ENCODE data around the gene OR8B8. TPM values are rescaled to one million over a fixed set of nuclear protein-coding genes. Genes with fewer than 3 reads are reported as not detected.

The OR8B8 gene, protein sequence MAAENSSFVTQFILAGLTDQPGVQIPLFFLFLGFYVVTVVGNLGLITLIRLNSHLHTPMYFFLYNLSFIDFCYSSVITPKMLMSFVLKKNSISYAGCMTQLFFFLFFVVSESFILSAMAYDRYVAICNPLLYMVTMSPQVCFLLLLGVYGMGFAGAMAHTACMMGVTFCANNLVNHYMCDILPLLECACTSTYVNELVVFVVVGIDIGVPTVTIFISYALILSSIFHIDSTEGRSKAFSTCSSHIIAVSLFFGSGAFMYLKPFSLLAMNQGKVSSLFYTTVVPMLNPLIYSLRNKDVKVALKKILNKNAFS
- total RNA-seq, result not detected

DNA sequence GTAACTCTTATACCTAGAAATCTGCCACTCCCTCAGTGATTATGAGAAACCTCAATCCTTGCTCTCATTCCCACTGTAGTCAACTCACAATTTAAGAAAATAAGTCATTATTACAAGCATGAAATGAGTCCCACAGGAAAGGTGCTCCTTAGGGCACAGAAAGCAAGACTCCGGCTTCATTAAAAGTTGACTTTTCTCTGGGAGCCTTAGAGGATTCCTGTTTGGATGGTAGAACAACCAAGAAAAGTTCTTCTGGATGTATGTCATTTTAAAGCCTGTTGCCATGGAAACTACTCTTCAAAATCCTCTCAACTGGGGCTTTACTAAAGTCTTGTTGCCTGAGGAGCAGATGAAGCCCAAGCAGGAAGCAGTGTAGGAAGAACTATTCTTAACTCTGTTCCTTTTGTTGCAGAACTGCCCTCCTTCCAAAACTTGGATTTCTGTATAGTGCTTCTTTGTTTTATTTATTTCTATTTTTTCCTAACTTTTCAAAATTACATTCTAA lies at the start of gene OR8B8:
Gene OR8B8, minus strand, starts transcription at position 51 of the 505 bp plus-strand sequence. CDS start 4,611 bp downstream, outside the sequence.
- TF ChIP-seq, protein P1, sequence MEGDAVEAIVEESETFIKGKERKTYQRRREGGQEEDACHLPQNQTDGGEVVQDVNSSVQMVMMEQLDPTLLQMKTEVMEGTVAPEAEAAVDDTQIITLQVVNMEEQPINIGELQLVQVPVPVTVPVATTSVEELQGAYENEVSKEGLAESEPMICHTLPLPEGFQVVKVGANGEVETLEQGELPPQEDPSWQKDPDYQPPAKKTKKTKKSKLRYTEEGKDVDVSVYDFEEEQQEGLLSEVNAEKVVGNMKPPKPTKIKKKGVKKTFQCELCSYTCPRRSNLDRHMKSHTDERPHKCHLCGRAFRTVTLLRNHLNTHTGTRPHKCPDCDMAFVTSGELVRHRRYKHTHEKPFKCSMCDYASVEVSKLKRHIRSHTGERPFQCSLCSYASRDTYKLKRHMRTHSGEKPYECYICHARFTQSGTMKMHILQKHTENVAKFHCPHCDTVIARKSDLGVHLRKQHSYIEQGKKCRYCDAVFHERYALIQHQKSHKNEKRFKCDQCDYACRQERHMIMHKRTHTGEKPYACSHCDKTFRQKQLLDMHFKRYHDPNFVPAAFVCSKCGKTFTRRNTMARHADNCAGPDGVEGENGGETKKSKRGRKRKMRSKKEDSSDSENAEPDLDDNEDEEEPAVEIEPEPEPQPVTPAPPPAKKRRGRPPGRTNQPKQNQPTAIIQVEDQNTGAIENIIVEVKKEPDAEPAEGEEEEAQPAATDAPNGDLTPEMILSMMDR (IDR thresholded peaks at IDR 0.05), result no peak

DNA sequence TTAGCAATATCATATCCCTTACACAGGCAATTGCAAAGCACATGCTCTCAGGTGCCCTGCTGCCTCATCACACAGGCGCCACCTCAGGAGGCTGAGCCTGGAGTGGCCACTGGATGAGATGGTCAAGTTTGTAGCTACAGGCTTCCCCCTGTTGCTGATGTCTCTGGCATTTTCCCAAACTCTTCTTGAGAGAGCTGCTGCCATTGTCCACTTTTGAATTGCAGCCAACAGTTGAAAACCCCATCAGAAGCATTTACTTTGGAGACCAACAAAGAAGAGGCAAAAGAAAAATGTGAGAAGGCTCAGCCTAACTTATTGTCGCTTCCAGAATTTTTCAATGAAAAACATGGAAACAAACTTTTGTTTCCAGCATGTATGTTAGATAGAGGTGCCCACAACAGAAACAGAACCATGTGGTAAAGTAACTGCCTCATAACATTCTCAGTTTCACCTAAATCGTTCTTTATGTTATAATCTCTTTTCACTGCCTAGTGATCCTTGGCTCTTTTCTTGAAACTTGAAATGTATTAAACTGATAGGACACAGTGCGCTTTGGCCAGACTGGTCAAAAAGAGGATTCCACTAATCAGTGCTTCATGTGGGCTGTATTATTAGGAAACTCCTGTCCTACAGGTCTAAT lies 47.6 kb upstream of the OR8B8 start:
- Histone ChIP-seq H3K9me3 (no peaks in the 10 kb centered on the region), H3K27me3 (no peaks in the 10 kb centered on the region), H3K4me1 (no peaks in the 10 kb centered on the region), H3K4me3 (no peak overlapping the region), H3K27ac (no peak overlapping the region), H3K36me3 (no peaks in the 10 kb centered on the region)
- intact Hi-C loops (cut with DNase I), result no loop called here
- TF ChIP-seq, protein P1 (IDR thresholded peaks at IDR 0.05), result no peak
- DNase-seq (ENCODE audit: low spot score in 2 of 2), result no peak

More for the DNA sequence above, at the start of gene OR8B8:
- H3K27me3 ChIP-seq, result no peaks in the 10 kb centered on the region
- no peaks in the 10 kb centered on the region for H3K9me3 ChIP-seq
- DNase-seq (ENCODE audit: low spot score in 2 of 2), result no peak
- intact Hi-C loops (cut with DNase I), result no loop called here
- H3K27ac ChIP-seq, result no peak within 1 kb of the TSS
- no peaks in the 10 kb centered on the region for H3K36me3 ChIP-seq
- H3K4me3 ChIP-seq, result no peak within 1 kb of the TSS
- H3K4me1 ChIP-seq, result no peaks in the 10 kb centered on the region

DNA sequence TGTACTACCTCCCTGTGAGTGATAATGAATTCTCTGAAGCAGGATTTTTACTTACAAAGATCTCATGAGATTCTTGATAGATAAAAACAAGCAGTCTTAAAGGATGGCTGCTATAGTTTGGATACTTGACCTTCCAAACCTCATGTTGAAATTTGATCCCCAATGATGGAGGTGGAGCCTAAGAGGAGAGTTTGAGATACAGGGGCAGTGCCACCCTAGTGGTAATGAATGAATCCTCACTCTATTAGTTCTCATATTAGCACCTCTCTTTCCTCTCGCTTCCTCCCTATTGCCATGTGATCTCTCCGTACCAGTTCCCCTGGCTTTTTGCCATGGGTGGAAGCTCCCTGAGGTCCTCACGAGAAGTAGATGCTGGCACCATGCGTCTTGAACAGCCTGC lies 37.9 kb upstream of the OR8B8 start:
- Histone ChIP-seq H3K9me3 (no peaks in the 10 kb centered on the region), H3K27ac (no peak overlapping the region), H3K36me3 (no peaks in the 10 kb centered on the region), H3K27me3 (no peaks in the 10 kb centered on the region), H3K4me3 (no peak overlapping the region), H3K4me1 (no peaks in the 10 kb centered on the region)
- TF ChIP-seq, protein P1 (IDR thresholded peaks at IDR 0.05), result no peak
- intact Hi-C loops (cut with DNase I), result no loop called here
- no peak for DNase-seq (ENCODE audit: low spot score in 2 of 2)

DNA sequence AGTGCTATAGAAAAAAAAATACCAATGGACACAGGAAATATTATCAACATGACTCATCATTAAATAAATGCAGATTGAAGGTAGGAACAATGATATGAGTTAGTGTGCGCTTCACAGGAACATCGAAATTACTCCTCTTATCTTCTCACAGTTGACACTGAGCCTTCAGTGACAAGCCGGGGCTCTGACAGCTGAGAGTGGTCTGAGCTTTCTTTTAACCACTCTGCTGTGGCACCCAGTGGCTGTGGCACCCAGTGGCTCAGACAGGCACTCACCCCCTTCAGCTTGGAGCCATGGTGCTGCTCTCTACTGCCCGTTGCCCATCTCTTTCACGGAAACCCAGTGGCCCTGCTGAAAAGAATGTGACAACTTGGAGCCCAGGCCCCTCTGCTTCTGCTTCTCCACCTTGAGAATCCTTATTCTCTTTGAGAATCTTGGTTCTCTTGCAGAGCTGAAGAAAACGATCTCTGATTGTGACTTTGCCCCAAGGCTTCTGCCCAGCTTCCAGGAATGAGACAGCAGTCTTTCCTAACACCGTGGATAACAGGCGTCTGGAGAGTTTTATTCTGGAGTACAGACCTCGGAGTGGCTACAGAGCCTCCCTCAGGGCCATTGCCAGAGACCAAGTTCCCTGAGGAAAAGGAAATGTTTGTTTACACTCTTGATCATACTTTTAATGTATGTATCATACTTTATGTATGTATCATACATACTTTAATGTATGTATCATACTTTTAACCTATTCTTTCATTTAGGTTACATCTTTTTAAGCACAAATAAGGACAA lies 37.1 kb upstream of the OR8B8 start:
- Histone ChIP-seq H3K9me3 (no peaks in the 10 kb centered on the region), H3K4me3 (no peak overlapping the region), H3K36me3 (no peaks in the 10 kb centered on the region), H3K27ac (no peak overlapping the region), H3K27me3 (no peaks in the 10 kb centered on the region), H3K4me1 (no peaks in the 10 kb centered on the region)
- TF ChIP-seq, protein P1 (IDR thresholded peaks at IDR 0.05), result no peak
- intact Hi-C loops (cut with DNase I), result no loop called here
- DNase-seq (ENCODE audit: low spot score in 2 of 2), result no peak

- DNase-seq (ENCODE audit: low spot score in 2 of 2), result no peak
- Histone ChIP-seq H3K27ac (no peak overlapping the region), H3K4me1 (no peaks in the 10 kb centered on the region), H3K27me3 (no peaks in the 10 kb centered on the region), H3K4me3 (peak overlapping the region in 1 of 2 donors; percentile 14), H3K9me3 (no peaks in the 10 kb centered on the region), H3K36me3 (no peaks in the 10 kb centered on the region)
- TF ChIP-seq, protein P1 (IDR thresholded peaks at IDR 0.05), result no peak
- intact Hi-C loops (cut with DNase I), result no loop called here
These were observed 36.1 kb upstream of the OR8B8 start for GRCh38 chr11:124481365-124482323.

Measured in ascending aorta (tissue), 2 donors.